ENCODE results near the gene SHMT2.

The SHMT2 gene

DNA sequence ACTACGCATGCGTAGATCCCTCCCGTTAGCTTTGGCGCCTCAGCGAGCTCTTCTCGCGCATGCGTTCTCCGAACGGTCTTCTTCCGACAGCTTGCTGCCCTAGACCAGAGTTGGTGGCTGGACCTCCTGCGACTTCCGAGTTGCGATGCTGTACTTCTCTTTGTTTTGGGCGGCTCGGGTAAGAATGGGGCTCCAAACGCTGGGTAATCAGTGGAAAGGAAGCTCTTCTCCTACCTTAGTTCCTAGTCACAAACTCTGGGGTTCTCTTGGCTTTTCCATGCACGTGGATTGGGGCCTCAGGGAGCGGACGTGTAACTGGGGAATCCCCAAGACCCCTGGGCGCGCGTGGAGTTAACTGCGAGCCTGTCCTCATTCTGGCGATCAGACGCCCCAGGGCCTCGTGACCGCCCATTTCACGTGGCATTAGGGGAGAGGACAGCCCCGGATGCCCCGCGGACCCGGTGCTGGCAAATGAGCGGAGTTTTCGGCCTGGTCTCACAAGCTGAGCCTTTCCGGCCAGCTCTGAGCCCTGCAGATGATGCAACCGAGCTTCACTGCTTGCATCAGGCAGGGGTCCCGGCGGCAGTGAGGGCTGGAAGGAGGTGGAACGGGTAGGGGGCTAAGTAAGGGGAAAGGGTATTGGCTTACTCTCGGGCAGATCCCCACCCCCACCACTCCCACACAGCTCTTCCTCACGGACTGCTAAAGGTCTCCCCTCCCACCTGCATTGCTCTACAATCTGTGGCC lies at the start of gene SHMT2:
TSS of gene SHMT2 (plus strand) at position 78 of the 747 bp plus-strand sequence. CDS start at position 146, 68 bp downstream.
- DNase-seq (ENCODE audit: low read depth), result peak; percentile 90

DNA sequence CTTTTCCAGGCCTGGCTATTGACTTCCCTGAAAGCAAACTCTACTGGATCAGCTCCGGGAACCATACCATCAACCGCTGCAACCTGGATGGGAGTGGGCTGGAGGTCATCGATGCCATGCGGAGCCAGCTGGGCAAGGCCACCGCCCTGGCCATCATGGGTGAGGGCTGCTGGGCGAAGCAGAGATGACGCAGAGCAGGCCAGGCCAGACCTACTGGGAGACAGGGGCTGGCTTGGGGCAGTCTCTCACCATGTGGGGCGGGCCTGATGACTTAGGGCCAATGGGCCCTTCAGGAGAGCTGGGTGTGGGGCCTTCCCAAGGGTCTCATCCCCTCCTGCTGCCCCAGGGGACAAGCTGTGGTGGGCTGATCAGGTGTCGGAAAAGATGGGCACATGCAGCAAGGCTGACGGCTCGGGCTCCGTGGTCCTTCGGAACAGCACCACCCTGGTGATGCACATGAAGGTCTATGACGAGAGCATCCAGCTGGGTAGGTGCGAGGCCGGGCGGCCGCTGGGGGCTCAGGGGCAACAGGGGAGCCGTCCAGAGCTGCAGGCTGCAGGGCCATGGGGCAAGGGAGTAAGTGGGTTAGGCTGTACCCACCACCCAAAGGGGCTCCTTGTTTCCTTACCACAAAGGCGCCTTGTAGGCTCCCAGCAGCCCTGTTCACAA lies 49.1 kb upstream of the SHMT2 start:
- DNase-seq (ENCODE audit: low read depth), result no peak

DNA sequence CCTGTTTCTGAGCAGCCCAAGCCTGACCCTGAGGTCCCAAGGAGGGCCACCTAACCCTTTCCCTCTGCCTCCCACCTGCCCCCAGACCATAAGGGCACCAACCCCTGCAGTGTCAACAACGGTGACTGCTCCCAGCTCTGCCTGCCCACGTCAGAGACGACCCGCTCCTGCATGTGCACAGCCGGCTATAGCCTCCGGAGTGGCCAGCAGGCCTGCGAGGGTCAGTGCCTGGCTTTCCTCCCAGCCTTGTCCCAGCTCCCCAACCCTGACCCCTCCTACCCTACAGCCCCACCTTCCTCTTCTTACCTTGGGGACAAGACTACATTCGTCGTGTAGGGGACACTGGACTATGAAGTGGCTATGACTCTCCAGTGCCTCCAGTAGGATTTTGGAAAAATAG lies 48.4 kb upstream of the SHMT2 start:
- no peak for DNase-seq (ENCODE audit: low read depth)

DNA sequence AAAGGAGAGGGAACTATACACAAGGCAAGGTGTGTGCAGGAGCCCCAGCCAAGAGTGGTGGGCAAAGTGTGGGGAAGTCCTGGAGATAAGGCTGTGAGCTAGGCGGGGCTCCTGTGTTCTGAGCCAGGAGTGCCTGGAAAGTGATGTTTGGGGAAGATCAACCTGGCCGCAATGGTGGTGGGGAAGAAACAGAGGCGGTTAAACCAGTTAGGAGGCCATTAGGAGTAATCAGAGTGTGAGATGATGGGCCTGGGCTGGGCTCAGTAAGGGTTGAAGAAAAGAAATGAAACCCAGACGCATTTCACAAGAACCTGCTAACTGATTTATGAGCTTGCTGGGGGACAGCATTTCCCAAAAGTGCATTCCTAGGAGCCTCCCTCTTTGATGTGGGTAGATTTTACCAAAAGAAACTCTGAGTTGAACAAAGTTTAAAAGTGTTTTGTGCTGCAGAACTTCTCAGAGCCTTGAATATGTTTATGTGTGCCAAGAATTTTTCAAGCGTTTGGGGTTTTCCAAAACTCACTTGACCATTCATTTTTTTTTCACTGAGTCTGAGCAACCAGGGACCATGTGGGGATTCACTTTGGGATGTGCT lies 47.9 kb upstream of the SHMT2 start:
- no peak for DNase-seq (ENCODE audit: low read depth)

DNA sequence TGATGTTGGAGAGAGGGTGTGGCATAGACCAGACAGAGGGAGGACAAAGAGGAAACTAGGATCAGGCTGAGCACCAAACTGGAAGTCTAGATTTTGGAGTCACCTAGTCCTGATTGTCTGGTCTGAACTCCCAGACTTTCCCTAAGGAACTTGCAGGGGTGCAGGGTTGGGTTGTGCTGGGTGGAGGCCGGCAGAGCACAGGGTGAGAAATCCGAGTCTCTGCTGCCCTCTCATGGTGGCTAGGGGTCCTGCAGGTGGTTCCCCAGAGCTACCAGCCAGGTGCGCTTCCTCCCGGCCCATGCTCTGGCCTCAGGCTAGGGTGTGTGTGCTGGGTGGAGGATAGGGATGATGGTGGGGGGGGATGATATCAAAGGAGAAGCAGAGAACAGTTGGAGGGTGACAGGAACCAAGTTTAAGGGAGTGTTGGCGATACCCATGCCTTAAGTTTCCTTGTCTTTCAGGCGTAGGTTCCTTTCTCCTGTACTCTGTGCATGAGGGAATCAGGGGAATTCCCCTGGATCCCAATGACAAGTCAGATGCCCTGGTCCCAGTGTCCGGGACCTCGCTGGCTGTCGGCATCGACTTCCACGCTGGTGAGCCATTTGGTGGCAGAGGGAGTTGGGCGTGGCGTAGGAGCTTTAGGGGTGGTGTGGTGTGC lies 46.5 kb upstream of the SHMT2 start:
- no peak for DNase-seq (ENCODE audit: low read depth)

DNA sequence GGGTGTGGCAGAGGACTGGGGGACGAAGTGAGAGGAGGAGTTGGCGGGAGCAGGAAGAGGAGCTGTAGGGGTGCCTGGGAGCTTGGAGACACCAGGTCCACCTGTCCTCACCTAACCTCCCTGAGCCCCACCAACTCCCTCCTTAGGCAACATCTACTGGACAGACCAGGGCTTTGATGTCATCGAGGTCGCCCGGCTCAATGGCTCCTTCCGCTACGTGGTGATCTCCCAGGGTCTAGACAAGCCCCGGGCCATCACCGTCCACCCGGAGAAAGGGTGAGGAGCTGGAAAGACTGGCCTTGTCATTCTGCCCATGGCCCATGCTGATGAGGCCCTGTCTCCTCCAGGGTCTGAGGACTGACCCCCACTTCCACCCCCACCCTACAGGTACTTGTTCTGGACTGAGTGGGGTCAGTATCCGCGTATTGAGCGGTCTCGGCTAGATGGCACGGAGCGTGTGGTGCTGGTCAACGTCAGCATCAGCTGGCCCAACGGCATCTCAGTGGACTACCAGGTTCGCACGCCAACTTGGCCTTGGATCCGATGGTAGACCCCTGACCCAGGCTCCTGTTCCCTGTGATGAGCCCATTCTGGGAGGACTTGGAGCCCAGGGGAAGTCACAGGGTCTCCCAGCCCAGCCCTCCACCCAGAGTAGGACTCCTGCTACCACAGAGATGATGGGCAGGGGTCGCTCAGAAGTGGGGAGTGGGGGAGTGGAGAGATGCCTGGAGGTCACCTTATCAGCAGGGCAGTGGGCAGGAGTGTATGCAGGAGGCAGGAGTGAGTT lies 45.4 kb upstream of the SHMT2 start:
- DNase-seq (ENCODE audit: low read depth), result no peak

DNA sequence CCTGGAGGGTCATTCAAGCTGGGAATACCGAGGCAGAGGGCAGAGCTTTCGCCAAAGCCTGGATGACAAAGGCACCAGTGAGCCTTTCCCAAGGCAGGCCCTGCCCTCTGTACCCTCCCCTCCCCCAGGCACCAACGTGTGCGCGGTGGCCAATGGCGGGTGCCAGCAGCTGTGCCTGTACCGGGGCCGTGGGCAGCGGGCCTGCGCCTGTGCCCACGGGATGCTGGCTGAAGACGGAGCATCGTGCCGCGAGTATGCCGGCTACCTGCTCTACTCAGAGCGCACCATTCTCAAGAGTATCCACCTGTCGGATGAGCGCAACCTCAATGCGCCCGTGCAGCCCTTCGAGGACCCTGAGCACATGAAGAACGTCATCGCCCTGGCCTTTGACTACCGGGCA lies 44.1 kb upstream of the SHMT2 start:
- no peak for DNase-seq (ENCODE audit: low read depth)

DNA sequence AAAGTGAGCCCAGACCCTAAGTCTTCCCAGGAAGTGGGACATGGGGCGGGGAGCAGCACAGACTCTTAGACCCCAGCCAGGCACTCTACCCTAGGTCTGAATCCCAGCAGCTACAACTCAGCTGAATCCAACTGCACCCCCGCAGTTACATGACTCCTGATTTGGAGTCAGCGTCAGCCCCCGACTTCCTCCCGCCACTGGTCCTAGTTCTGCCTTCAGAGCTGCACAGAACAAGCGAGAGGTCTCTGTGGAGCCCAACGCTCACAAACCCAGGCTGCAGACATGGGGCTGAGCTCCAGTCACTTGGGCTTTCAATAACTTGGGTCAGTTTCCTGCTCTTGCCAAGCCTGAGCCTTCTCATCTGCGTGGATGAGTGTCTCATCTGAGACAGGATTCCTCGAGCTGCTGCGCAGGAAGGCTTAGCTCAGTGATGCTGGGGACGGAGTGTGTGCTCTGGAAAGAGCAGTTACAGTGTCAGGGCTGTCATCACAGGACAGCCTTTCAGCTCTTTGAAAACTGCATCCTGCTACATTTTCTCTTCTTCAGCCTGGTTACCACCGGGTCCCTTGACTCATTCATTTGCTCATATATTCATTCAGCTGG lies 43.5 kb upstream of the SHMT2 start:
- DNase-seq (ENCODE audit: low read depth), result no peak

DNA sequence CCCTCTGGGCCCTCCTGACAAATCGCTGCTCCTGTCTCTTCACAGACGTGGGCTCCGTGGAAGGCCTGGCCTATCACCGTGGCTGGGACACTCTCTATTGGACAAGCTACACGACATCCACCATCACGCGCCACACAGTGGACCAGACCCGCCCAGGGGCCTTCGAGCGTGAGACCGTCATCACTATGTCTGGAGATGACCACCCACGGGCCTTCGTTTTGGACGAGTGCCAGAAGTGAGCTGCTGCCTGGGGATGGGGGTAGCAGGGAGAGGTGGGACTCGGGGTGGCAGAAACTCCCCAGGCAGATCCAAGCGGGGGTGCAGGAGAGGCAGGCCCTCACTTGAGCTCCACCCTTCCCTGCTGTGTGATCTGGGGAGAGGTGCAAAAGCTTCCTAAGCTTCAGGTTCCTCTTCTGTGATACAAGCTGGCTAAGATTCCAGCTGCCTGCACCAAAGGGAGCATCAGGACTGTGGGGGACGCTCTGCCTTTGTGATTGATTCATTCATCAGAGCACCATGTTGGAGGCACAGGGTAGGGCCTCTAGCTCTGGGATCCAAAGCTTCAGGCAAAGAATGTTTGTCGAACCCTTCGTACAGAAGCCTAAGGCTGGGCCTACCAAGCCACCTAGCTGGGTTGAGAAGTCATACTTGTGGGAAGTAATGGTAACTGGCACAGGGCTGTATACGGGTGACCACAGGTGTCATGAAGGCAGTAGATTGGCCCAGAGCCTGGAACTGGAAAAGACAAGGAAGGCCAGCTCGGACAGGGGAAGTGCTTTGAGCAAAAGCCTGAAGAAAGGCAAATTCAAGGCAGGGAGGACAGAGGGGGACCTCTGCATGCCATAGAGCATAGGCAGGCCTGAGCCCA lies 42.1 kb upstream of the SHMT2 start:
- DNase-seq (ENCODE audit: low read depth), result no peak

DNA sequence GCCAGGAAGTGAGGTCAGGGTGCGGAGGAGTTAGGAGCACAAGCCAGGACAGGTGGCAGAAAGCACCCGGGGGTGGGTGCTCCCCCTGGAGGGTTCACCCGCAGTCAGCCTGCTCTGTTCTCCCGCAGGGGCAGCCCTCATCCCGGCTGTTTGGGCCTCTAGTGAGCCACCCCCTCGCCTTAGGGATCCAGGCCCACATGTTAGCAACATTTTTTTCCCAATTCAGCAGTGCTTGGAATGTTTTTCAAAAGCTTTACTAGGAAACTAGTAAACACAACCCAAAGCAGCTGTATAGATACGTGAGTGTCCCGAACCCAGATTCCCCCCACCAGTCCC lies 41.5 kb upstream of the SHMT2 start:
- DNase-seq (ENCODE audit: low read depth), result no peak

DNA sequence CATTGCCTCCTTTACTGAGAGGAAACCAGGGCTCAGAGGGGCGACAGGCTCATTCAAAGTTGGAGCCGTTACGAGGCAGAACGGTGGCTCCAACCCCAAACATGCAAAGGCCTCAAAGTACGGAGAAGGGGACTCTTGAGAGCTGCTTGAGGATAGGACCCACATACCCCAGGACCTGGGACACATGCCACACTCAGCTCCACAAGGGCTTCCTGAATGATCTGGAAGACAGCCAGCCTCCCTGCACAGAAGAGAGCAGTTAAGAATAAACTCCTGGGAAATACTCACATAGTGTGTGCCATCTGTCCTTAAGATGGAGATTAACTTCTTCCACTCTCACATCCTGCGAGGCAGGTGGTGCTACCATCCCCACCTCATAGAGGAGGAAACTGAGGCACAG lies 39.5 kb upstream of the SHMT2 start:
- no peak for DNase-seq (ENCODE audit: low read depth)

DNA sequence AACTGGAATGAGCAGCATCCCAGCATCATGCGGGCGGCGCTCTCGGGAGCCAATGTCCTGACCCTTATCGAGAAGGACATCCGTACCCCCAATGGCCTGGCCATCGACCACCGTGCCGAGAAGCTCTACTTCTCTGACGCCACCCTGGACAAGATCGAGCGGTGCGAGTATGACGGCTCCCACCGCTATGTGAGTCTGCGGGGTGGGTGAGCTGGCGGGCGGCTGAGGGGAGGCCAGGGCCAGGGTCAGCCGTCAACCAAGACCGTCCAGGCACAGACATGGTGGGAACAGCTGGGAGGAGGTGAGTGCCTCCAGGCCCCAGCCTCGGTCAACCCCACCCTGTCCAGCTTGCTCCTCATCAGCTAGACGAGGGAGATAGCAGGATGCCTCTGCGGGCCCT lies 38.7 kb upstream of the SHMT2 start:
- no peak for DNase-seq (ENCODE audit: low read depth)

DNA sequence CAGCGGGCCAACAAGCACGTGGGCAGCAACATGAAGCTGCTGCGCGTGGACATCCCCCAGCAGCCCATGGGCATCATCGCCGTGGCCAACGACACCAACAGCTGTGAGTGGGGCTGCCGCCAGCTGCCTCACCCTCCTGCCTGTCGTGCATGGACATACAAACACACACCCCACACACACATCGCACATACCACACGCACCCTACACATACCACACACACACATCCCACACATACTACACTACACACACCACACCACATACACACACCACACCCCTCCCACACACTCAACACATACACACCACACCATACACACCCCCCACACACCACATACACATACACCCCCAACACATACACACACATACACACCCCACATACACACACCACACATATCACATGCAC lies 38.1 kb upstream of the SHMT2 start:
- no peak for DNase-seq (ENCODE audit: low read depth)

DNA sequence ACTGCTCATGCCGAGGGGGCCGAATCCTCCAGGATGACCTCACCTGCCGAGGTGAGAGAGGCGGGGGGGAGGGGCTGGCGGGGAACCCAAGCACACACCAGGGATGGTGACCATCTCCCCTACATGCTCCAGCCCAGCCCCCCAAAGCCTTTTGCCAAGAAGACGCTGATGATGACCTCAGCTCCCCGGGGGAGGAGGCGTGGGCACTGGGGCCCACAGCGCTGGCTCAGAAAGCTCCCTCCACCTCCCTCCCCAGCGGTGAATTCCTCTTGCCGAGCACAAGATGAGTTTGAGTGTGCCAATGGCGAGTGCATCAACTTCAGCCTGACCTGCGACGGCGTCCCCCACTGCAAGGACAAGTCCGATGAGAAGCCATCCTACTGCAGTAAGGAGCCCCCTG lies 36.6 kb upstream of the SHMT2 start:
- no peak for DNase-seq (ENCODE audit: low read depth)

DNA sequence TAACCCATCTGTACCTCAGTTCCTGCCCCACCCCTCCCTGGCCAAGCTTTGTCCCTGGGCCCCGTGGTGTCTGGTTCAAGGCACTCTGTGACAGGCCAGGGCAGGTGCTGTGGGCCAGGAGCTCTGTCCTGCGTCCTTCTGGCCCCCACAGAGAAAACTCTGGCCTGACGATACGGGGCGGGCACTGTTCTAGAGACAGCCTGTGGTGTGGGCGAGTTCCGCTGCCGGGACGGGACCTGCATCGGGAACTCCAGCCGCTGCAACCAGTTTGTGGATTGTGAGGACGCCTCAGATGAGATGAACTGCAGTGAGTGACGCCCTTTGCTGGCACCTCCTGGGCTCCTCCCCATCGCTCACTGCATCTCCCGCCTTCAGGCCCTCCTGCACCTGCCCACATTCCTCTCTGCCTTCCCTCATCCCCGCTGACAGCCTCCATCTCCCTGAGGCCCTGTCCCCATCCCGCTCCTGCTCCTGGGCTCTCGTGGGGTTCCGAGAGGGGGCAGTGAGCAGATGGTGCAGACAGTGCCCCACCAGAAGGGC lies 35.7 kb upstream of the SHMT2 start:
- DNase-seq (ENCODE audit: low read depth), result no peak

DNA sequence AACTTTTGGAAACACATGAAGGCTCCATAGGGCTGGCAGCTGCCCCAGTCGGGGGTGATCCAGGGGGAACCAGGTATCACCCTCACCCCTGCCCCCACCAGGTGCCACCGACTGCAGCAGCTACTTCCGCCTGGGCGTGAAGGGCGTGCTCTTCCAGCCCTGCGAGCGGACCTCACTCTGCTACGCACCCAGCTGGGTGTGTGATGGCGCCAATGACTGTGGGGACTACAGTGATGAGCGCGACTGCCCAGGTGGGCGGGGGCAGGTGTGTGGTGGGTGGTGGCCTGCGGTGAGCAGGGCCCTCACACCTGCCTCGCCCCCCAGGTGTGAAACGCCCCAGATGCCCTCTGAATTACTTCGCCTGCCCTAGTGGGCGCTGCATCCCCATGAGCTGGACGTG lies 35.3 kb upstream of the SHMT2 start:
- no peak for DNase-seq (ENCODE audit: low read depth)

DNA sequence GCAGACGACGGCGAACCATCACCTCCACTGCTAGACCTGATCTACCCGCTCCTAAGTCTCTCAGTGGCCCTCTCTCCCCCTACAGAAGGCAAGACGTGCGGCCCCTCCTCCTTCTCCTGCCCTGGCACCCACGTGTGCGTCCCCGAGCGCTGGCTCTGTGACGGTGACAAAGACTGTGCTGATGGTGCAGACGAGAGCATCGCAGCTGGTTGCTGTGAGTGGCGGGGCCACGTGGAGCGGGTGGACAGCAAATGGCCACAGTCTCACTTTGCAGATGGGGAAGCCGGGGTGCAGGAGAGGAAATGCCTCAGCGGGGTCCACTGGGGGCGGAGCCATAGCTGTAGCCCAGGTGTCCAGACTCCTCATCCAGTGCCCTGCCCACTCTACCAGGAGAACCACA lies 34.3 kb upstream of the SHMT2 start:
- no peak for DNase-seq (ENCODE audit: low read depth)

DNA sequence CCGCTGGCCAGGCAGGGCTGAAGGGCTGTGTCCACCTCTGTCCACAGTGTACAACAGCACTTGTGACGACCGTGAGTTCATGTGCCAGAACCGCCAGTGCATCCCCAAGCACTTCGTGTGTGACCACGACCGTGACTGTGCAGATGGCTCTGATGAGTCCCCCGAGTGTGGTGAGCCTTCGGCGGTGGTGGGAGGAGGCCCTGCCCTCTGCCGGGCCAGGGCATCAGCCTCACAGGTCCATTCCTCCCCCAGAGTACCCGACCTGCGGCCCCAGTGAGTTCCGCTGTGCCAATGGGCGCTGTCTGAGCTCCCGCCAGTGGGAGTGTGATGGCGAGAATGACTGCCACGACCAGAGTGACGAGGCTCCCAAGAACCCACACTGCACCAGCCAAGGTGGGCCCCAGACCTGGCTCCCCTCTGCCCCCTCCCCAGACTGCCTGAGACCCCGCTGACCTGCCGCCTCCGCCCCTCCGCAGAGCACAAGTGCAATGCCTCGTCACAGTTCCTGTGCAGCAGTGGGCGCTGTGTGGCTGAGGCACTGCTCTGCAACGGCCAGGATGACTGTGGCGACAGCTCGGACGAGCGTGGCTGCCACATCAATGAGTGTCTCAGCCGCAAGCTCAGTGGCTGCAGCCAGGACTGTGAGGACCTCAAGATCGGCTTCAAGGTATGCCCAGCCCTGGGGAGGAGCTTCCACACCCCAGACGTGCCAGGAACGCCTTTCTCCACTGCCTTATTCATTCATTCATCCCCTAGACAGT lies 33.7 kb upstream of the SHMT2 start:
- DNase-seq (ENCODE audit: low read depth), result no peak

DNA sequence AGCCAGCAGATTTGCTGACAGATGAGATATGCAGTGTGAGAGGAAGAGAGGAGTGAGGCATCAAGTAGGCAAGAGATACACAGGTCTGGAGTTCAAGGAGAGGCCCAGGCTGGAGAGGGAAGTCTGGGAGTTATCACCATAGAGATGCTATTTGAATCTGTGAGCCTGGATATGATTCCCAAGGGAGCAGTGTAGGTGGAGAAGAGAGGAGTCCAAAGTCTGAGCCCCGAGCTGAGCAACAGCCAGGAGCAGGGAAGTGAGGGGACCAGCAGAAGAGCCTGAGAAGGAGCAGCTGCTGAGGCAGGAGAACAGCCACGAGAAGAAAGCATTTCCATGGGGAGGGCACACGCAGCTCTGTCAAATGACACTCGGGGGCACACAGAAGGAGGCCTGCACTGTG lies 33.1 kb upstream of the SHMT2 start:
- no peak for DNase-seq (ENCODE audit: low read depth)

DNA sequence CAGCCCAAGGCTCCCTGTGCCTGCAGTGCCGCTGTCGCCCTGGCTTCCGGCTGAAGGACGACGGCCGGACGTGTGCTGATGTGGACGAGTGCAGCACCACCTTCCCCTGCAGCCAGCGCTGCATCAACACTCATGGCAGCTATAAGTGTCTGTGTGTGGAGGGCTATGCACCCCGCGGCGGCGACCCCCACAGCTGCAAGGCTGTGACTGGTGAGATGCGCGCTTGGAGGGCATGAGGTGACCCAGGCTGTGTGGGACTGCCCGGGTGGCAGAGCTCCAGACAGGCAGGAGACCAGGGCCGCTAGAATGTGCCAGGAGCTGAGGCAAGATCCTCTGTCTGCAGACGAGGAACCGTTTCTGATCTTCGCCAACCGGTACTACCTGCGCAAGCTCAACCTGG lies 32.6 kb upstream of the SHMT2 start:
- DNase-seq (ENCODE audit: low read depth), result no peak

Data from HS-27A (cell line).